Prostate gland (tissue), 2 donors: ENCODE measurements around the gene ACOT8.

Experiments
- POLR2A ChIP-seq: fragments of 450-650 bp; IDR thresholded peaks from one replicate; pipeline ENCODE4 v1.6.1; 2016; ENCODE audit warnings: antibody characterized with exemption, mild to moderate bottlenecking
- POLR2AphosphoS5 ChIP-seq: sonication (generic); formaldehyde crosslinking; IDR thresholded peaks from one replicate; pipeline ENCODE4 v1.6.1; 2017; ENCODE audit warnings: antibody characterized with exemption
- TF ChIP-seq, protein P1 (sequence below), 4 experiments: fragments of 200-600 bp in 2 of 4; fragments of 450-650 bp in 2 of 4; sonication (generic) in 2 of 4; IDR thresholded peaks; 1 replicate in 3 of 4; 2 replicates in 1 of 4; pipeline ENCODE4 v1.5.1; 2016 to 2019; ENCODE audit warnings: antibody characterized with exemption in 4 of 4, mild to moderate bottlenecking in 2 of 4, moderate library complexity in 2 of 4

DNA sequence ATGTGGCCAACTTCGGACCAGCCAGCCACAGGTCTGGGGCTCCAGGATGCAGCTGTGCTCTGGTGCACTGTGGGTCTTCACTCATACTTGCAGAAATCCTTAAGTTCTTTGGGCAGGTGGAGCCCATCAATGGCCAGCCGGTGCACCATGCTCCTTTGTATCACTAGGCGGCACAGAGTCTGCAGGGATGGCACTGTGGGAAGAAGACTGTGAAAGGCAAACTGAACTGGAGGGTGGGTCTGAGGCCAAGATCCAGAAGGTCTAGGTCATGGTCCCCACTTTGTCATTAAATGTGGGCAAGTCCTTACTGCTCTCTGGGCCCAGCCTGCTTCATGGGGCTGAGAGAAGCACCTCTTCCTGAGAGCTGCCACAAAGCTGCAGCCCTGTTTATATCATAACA is 31.5 kb upstream of the ACOT8 start:
- TF ChIP-seq, protein P1, sequence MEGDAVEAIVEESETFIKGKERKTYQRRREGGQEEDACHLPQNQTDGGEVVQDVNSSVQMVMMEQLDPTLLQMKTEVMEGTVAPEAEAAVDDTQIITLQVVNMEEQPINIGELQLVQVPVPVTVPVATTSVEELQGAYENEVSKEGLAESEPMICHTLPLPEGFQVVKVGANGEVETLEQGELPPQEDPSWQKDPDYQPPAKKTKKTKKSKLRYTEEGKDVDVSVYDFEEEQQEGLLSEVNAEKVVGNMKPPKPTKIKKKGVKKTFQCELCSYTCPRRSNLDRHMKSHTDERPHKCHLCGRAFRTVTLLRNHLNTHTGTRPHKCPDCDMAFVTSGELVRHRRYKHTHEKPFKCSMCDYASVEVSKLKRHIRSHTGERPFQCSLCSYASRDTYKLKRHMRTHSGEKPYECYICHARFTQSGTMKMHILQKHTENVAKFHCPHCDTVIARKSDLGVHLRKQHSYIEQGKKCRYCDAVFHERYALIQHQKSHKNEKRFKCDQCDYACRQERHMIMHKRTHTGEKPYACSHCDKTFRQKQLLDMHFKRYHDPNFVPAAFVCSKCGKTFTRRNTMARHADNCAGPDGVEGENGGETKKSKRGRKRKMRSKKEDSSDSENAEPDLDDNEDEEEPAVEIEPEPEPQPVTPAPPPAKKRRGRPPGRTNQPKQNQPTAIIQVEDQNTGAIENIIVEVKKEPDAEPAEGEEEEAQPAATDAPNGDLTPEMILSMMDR (IDR thresholded peaks at IDR 0.05): no peak
- TF ChIP-seq POLR2A (no peak), POLR2AphosphoS5 (no peak)
